Left ventricle myocardium inferior (tissue), 1 donor: Measurements from ENCODE around the gene CPNE7. TPM values are rescaled to one million over a fixed set of nuclear protein-coding genes. Genes with fewer than 3 reads are reported as not detected.

ENCODE experiments used
- DNase-seq: peaks from one replicate; pipeline ENCODE4 v3.0.0-alpha.2; 2020
- H3K27ac ChIP-seq: fragments of 200-600 bp; replicated peaks from 2 replicates; pipeline ENCODE4 v1.8.0; 2021
- H3K27me3 ChIP-seq: fragments of 200-600 bp; 2 replicates; pipeline ENCODE4 v1.8.0; 2021; ENCODE audit warnings: low read depth
- H3K36me3 ChIP-seq: fragments of 200-600 bp; 2 replicates; pipeline ENCODE4 v1.8.0; 2021
- H3K4me1 ChIP-seq: fragments of 200-600 bp; 2 replicates; pipeline ENCODE4 v1.8.0; 2021
- H3K4me3 ChIP-seq: fragments of 200-600 bp; 2 replicates; pipeline ENCODE4 v1.8.0; 2021; ENCODE audit warnings: mild to moderate bottlenecking, moderate library complexity
- H3K9me3 ChIP-seq: fragments of 200-600 bp; replicated peaks from 2 replicates; pipeline ENCODE4 v1.8.0; 2021
- CTCF ChIP-seq: fragments of 200-600 bp; IDR thresholded peaks from 2 replicates; pipeline ENCODE4 v1.8.0; 2021; ENCODE audit warnings: antibody characterized with exemption, mild to moderate bottlenecking, borderline replicate concordance
- intact Hi-C: fragments of 100-400 bp; cut with micrococcal nuclease; formaldehyde crosslinking; loops from one replicate; pipeline ENCODE4 v1.11.0; 2022
- total RNA-seq: library from RNA; stranded (reverse); fragmentation: NEBNext Ultra II Directional; extraction: Animal tissue kit (Norgen Biotek cat#: 25700); gene quantifications from one replicate; pipeline ENCODE4 v1.2.1, GENCODE V29; 2021
- donor health status: DM: no; HTN: yes; CAD: no; lungs with severe emphysema.

Gene CPNE7
- total RNA-seq, 1 donor from 2014 or later, result not detected

- H3K27ac ChIP-seq, result no peak overlapping the region
- DNase-seq, result no peak
- H3K36me3 ChIP-seq, result no peaks in the 10 kb centered on the region
- no peak for TF ChIP-seq CTCF
- intact Hi-C loops, result no loop called here
- peaks cover 61% of the 10 kb centered on the region for H3K27me3 ChIP-seq
- H3K4me3 ChIP-seq, result no peak overlapping the region
- H3K4me1 ChIP-seq, result peaks cover 9% of the 10 kb centered on the region
- no peaks in the 10 kb centered on the region for H3K9me3 ChIP-seq
Observed at GRCh38 chr16:89605186-89605970, 29.8 kb downstream of the CPNE7 start.

GRCh38 chr16:89606006-89606405 lies 30.4 kb downstream of the CPNE7 start:
- Histone ChIP-seq H3K4me1 (peaks cover 9% of the 10 kb centered on the region), H3K4me3 (no peak overlapping the region), H3K27ac (no peak overlapping the region), H3K27me3 (peaks cover 61% of the 10 kb centered on the region), H3K36me3 (no peaks in the 10 kb centered on the region), H3K9me3 (no peaks in the 10 kb centered on the region)
- intact Hi-C loops, result no loop called here
- TF ChIP-seq CTCF, result no peak
- no peak for DNase-seq

- H3K36me3 ChIP-seq, result no peaks in the 10 kb centered on the region
- H3K27me3 ChIP-seq, result peaks cover 67% of the 10 kb centered on the region
- H3K9me3 ChIP-seq, result no peaks in the 10 kb centered on the region
- no peak overlapping the region for H3K27ac ChIP-seq
- TF ChIP-seq CTCF, result no peak
- H3K4me1 ChIP-seq, result peaks cover 5% of the 10 kb centered on the region
- intact Hi-C loops, result no loop called here
- DNase-seq, result no peak
- no peak overlapping the region for H3K4me3 ChIP-seq
Observed at GRCh38 chr16:89607453-89607852, 31.9 kb downstream of the CPNE7 start.

- Histone ChIP-seq H3K27ac (no peak overlapping the region), H3K4me1 (no peaks in the 10 kb centered on the region), H3K4me3 (no peak overlapping the region), H3K27me3 (peaks cover 67% of the 10 kb centered on the region), H3K9me3 (no peaks in the 10 kb centered on the region), H3K36me3 (no peaks in the 10 kb centered on the region)
- no peak for DNase-seq
- TF ChIP-seq CTCF, result no peak
- intact Hi-C loops, result no loop called here
Observed at GRCh38 chr16:89607937-89608740, 32.6 kb downstream of the CPNE7 start.

- H3K4me1 ChIP-seq, result no peaks in the 10 kb centered on the region
- no peak overlapping the region for H3K27ac ChIP-seq
- H3K9me3 ChIP-seq, result no peaks in the 10 kb centered on the region
- TF ChIP-seq CTCF, result no peak
- no peak overlapping the region for H3K4me3 ChIP-seq
- H3K27me3 ChIP-seq, result peaks cover 73% of the 10 kb centered on the region
- no peaks in the 10 kb centered on the region for H3K36me3 ChIP-seq
- intact Hi-C loops, result no loop called here
- no peak for DNase-seq
Observed at GRCh38 chr16:89610108-89610453, 34.5 kb downstream of the CPNE7 start.
